GM12801 (cell line): ENCODE measurements around the gene PTCD2.

Experiments used
- CTCF ChIP-seq: IDR thresholded peaks from one replicate; pipeline ENCODE4 v1.5.1; 2011; ENCODE audit warnings: control low read depth; ENCODE audit not compliant: insufficient read length; ENCODE audit errors: extremely low read depth

Gene PTCD2, protein sequence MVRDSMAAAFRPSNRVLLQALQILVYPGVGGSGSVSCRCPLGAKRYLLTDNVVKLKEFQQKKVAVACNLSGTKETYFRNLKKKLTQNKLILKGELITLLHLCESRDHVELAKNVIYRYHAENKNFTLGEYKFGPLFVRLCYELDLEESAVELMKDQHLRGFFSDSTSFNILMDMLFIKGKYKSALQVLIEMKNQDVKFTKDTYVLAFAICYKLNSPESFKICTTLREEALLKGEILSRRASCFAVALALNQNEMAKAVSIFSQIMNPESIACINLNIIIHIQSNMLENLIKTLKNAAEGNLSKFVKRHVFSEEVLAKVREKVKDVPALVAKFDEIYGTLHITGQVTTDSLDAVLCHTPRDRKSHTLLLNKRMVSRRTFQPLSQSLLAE

DNA sequence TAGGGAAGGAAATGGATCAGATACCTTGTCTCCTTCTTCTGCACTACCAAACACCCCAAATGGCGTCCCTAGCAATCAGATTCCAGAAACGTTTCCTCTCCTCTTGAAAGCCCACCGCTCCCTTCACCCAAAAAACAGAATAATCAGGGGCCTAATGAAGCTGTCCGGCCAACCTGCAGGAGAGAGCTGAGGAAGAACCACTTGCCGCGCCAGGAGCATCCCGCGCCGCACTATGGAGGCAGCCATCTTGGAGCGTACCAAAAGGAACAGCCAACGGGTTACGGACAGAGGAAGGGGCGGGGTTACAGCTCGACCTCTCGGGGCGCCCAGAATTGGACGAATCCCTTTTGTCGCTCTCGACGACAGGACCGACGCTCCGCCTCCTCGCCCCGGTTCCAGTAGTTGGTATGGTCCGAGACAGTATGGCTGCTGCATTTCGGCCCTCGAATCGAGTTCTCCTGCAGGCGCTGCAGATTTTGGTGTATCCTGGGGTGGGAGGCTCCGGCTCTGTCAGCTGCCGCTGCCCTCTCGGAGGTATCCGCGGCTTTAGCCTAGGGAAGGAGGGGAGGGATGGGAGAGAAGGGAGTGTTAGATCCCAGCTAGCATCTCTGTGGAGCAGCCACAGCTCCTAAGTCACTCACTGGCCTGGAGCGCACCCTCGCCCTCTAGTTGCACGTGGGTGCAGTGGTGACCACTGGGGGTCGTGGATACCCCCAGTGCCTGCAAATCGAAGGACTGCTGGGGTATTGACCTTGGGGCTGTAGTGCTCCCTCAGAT lies at the start of gene PTCD2, which contains the start of gene MRPS27:
PTCD2 (plus strand) TSS at position 398 of the 777 bp plus-strand sequence; CDS start at position 408, 10 bp downstream.
MRPS27 (minus strand) TSS at position 265 of the 777 bp plus-strand sequence; CDS start at position 246, 19 bp downstream.
- TF ChIP-seq CTCF = no peak

DNA sequence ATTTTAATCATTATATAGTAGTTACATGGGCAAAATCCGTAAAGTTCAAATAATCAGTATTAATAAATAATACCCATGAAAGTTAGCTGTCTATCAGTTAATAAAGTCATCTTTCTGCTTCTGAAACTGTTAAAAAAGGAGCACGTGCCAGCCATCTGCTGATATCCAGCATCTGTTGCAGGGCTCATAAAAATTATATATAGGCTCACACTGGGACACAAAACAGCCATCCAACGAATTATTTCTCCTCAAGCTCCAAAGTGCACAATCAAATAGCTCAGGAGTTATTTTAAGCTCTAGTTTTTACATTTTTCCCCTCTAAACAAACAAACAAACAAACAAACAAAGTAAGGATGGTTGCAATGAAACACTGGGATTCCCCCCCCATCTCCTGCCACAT lies 48.5 kb upstream of the PTCD2 start:
- TF ChIP-seq CTCF = no peak

DNA sequence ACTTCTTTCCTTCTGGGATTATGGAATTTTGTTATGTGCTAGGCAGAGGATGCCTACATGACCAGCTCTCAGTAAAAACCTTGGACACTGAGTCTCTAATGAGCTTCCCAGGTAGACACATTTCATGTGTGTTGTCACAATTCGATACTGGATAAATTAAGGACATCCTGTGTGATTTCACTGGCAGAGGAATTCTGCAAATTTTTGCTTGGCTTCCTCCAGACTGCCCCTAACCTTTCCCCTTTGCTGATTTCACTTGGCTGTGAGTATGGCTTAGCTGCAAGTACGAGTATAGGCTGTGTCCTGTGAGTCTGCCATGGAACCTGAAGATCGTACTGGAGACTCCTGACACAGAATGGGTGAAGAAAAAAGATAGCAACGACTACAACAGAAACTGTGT lies 47.8 kb upstream of the PTCD2 start:
- no peak for TF ChIP-seq CTCF

- no peak for TF ChIP-seq CTCF
These were observed 46.6 kb upstream of the PTCD2 start for GRCh38 chr5:72273547-72273946.

- no peak for TF ChIP-seq CTCF
These were observed 43.9 kb upstream of the PTCD2 start for GRCh38 chr5:72276219-72276752.

GRCh38 chr5:72280581-72281069 lies 39.5 kb upstream of the PTCD2 start:
- TF ChIP-seq CTCF = no peak

- TF ChIP-seq CTCF = no peak
These were observed 38.8 kb upstream of the PTCD2 start for GRCh38 chr5:72281430-72281763.
